HG02678 (cell line): ENCODE results near the gene SIRT2.

Experiments used
- ATAC-seq: cut with Tn5 transposase; IDR thresholded peaks from one replicate; pipeline ENCODE4 v1.9.1; 2021; ENCODE audit warnings: mild to moderate bottlenecking, moderate library complexity; ENCODE audit not compliant: unreplicated experiment

Gene SIRT2

GRCh38 chr19:38920602-38921419, 21.4 kb upstream of the SIRT2 start:
- no peak for ATAC-seq

GRCh38 chr19:38919837-38920601, 20.6 kb upstream of the SIRT2 start:
- ATAC-seq, result no peak

GRCh38 chr19:38918526-38918925, 19.1 kb upstream of the SIRT2 start:
- no peak for ATAC-seq

GRCh38 chr19:38917921-38918491, 18.6 kb upstream of the SIRT2 start:
- ATAC-seq, result no peak

- ATAC-seq, result no peak
Observed at GRCh38 chr19:38917516-38917915, 18.1 kb upstream of the SIRT2 start.

- ATAC-seq, result no peak
Observed at GRCh38 chr19:38915329-38916321, 16.2 kb upstream of the SIRT2 start.

- ATAC-seq, result no peak
Observed at GRCh38 chr19:38913958-38914357, 14.5 kb upstream of the SIRT2 start.

- ATAC-seq, result no peak
Observed at GRCh38 chr19:38912600-38913514, 13.4 kb upstream of the SIRT2 start.

- no peak for ATAC-seq
Observed at GRCh38 chr19:38911388-38912001, 12.1 kb upstream of the SIRT2 start.

- ATAC-seq, result no peak
Observed at GRCh38 chr19:38910488-38910887, 11.1 kb upstream of the SIRT2 start.

GRCh38 chr19:38908911-38909310, 9.5 kb upstream of the SIRT2 start:
- no peak for ATAC-seq

- no peak for ATAC-seq
Observed at GRCh38 chr19:38907670-38908069, 8.3 kb upstream of the SIRT2 start.

- ATAC-seq, result no peak
Observed at GRCh38 chr19:38907227-38907626, 7.8 kb upstream of the SIRT2 start.

- no peak for ATAC-seq
Observed at GRCh38 chr19:38905620-38906019, 6.2 kb upstream of the SIRT2 start.

GRCh38 chr19:38904581-38905539, 5.4 kb upstream of the SIRT2 start:
- no peak for ATAC-seq

- no peak for ATAC-seq
Observed at GRCh38 chr19:38901683-38902082, 2.3 kb upstream of the SIRT2 start.

GRCh38 chr19:38900743-38901190, 1.3 kb upstream of the SIRT2 start:
- no peak for ATAC-seq

GRCh38 chr19:38900202-38900629, 798 bp upstream of the SIRT2 start:
- no peak for ATAC-seq
